ENCODE results near the gene KCNT2.
"Not testable (repeated sequence)": the region's sequence is repeated elsewhere in the genome, so short reads cannot be mapped to it uniquely, and the experiment has no call there.

Gene KCNT2

GRCh38 chr1:196513821-196514220 lies 94.4 kb downstream of the KCNT2 start:
- no peak for DNase-seq (ENCODE audit: low spot score)

- DNase-seq (ENCODE audit: low spot score), result no peak
Observed at GRCh38 chr1:196510451-196510850, 97.8 kb downstream of the KCNT2 start.

- not testable (repeated sequence) for DNase-seq (ENCODE audit: low spot score)
Observed at GRCh38 chr1:196504224-196504623, 104.0 kb downstream of the KCNT2 start.

GRCh38 chr1:196502437-196502836 lies 105.8 kb downstream of the KCNT2 start:
- no peak for DNase-seq (ENCODE audit: low spot score)

DNA sequence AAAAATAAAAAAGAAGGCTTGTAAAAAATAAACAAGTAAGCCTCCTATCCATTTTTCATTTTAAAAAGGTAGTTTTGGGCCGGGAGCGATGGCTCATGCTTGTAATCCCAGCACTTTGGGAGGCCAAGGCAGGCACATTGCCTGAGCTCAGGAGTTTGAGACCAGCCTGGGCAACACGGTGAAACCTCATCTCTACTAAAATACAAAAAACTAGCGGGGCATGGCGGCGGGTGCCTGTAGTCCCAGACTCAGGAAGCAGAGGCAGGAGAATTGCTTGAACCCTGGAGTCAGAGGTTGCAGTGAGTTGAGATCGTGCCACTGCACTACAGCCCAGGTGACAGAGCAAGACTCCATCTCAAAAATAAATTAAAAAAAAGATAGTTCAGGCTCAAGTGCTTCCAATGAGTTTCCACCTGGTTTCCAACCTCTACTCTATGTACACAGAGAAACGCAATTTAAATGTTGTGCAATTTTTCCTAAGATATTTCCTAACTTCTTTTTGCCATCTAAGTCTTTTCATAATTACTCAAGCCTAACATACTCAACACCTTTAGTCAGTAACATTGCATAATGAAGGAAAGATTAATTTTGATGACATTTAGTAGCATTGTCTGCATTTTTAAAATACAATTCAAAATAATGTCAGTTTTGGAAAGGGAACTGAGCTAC lies 106.3 kb downstream of the KCNT2 start:
- no peak for DNase-seq (ENCODE audit: low spot score)

DNA sequence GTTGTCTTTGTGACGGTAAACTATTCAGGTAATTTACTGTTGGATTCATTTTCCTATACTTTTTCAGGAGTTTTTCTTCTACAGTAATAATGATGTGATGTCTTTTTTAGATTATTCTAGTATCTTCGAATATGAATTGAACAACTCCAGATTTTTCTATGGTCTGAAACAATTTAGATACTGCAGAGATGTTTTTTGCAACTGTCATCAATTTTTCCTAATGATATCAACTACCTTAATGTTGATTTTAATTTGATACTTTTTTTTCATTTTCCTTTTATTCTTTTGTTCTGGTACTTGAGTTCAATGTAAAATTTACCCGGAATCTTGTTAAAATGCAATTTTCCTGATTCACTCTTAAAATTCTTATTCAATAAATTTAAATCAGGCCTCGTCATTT lies 110.4 kb downstream of the KCNT2 start:
- DNase-seq (ENCODE audit: low spot score), result no peak

- no peak for DNase-seq (ENCODE audit: low spot score)
Observed at GRCh38 chr1:196494766-196495165, 113.5 kb downstream of the KCNT2 start.

GRCh38 chr1:196493881-196494280 lies 114.4 kb downstream of the KCNT2 start:
- DNase-seq (ENCODE audit: low spot score), result no peak

DNA sequence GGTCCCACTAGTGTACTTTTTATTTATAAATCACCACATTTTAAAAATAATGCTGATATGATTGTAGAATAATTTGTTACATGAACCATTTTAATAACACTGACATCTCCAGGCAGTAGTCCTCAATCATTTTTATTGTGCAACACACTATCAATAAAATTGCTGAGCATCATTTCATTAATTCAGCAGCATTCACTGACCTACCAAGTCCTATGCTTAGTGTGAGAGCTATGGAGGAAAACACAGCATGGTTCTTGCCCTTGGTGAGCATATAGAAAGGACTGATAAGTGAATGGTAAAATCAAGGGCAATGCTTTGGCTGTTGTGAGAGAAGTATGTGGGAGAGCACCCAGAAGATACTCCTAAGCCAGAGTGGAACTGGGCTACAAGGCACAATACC lies 119.7 kb downstream of the KCNT2 start:
- no peak for DNase-seq (ENCODE audit: low spot score)

DNA sequence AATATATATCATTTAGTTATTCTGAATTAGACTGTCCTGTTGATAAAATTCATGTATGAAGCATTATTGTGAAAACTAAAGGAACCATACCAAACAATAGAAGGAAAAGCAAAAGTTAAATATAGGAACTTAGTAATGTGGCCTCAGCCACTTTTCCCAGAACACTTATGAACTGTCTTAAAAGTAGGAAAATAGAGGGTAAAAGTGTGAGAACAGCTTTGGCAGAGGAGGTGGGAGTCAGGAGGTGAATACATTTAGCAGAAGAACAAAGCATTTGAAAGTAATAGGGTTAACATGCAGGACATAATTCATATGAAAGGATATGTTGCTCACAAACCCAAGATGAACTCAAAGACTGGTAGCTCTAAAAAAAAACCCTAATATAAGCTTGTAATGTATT lies 121.9 kb downstream of the KCNT2 start:
- no peak for DNase-seq (ENCODE audit: low spot score)

DNA sequence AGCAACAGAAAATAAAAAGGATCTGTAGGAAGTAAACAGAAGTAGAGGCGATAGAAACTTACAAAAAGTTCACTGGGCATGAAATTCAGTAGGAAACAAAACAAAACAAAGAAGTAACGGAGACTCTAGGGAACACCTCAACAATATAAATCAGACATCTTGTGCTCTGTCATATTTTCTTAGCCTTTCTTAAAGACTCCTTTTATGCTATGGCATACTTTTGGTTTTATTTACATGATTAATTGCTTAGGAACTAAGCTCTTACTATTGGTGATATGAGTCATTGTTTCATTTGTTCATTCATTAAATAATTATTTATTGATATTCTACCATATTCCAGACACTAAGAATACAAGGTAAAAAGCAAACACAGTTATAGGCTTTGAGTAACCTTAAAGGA lies 126.6 kb downstream of the KCNT2 start:
- DNase-seq (ENCODE audit: low spot score), result no peak

GRCh38 chr1:196477262-196477661 lies 131.0 kb downstream of the KCNT2 start:
- no peak for DNase-seq (ENCODE audit: low spot score)

DNA sequence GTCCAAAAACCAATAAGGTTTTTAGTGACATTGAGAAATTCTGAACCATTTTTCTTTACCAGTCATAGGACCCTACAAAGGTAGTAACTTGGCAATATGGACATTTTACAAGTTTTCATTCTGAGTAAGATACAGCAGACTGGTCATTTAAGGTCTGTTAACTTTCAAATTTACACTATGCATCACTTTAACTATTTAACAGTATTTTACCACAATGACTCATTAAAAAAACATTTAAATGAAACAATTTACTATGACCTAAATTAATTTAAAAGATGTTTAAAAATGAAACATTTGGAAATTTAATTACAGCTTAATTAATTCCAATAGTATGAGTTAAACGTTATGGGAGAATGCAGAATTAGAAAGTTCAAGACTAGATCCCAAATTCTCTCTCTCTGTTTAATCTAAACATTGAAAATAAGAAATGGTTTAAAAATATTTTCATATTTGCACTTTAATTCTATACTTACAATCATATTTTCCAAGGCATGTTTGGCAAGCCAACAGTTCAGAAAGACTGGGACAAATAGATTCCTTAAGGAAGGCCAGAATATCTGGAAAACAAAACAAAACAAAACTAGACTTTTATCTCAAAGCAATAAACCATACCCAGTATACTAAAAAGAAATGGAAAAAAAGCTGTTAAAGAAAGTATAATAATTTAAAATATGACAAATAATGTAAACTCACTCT lies 140.9 kb downstream of the KCNT2 start:
- no peak for DNase-seq (ENCODE audit: low spot score)

DNA sequence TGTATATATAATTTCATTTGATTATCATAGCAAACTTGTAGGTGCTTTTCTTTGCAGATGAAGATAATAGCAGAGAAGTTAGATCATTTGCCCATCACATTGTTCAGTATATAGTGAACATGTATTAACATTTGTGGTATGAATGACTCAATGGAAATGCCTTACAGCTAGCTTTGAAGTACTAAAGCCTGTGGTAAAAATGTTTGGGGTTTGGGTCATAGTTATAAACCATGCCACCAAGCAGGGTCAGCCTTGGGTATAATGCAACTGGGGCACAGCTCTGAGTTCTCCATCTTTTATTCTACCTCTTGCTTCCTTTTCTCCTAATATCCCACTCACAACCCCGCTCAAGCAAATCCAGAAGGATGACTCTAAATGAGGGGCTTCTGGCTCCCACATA lies 141.6 kb downstream of the KCNT2 start:
- no peak for DNase-seq (ENCODE audit: low spot score)

DNA sequence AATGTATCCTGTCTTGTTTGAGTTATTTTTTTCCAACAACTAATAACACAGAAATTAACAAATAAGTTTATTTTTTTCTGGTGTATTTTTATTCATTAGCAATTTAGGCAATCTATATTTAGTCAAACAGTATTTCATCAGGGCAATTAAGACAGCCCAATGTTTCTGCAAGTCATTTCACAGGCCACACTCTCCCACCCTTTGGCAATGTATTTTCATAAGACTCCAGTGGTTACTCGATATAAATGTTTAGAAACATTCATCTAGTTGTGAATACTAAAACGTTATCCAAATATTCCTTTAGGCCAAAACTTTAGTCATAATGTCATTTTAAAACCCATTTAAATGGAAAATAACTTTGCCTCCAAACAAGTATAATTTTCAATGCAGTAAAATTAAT lies 142.1 kb downstream of the KCNT2 start:
- DNase-seq (ENCODE audit: low spot score), result no peak

DNA sequence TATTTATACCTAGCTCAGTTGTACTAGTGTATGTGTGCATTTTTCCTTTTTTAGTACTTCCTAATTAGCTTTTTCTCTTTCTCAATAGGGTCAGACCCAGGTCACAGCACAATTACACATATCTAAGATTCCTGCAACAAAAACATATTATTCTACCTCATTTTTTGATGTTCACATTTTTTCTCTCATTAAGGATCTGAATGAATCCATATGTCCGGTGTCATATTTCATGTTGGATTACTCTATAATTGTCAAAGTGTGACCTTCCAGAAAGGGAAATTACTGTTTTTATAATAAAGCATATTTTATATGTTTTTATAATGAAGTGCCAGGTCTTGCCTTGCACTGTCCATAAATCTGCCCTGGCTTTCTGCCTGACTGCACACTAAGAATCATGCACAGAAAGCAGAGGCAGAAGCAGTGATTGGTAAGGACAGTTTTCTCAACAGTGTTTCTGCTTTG lies 143.7 kb downstream of the KCNT2 start:
- DNase-seq (ENCODE audit: low spot score), result no peak

- DNase-seq (ENCODE audit: low spot score), result no peak
Observed at GRCh38 chr1:196462086-196462485, 146.2 kb downstream of the KCNT2 start.

DNA sequence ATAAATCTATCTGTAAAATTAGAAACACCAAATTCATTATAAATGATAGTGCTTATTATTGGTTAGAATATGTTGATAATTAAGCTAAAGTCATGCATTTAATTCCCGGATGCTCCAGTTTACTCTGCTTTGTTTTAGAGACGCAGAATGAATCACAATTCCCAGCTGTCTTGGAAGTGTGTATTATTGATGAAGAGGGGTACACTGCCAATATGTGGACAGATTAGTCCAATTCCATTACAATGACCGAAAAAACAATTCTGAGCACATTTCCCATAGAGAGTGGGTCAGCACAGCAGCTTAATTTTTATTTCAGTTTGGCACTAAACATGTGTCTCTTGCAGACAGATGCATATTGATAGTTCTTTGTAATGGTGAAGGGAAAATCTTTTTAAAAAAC lies 146.7 kb downstream of the KCNT2 start:
- DNase-seq (ENCODE audit: low spot score), result no peak

GRCh38 chr1:196459383-196459782 lies 148.9 kb downstream of the KCNT2 start:
- no peak for DNase-seq (ENCODE audit: low spot score)

DNA sequence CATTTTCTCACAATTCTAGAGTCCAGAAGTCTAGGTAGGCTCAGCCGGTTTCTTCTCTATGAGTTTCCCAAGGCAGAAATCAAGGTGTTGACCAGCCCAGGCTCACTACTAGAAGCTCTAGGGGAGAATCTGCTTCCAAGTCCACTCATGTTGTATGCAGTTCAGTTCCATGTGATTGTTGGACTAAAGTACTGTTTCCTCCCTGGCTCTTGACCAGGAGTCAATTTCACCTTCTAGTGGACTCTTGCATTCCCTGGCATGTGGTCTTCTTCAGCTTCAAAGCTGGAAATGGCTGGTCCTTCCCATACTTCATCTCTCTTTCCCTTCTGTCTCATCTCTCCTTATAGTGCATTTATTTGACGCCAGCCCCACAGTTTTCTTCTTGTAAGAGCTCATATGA lies 153.4 kb downstream of the KCNT2 start:
- no peak for DNase-seq (ENCODE audit: low spot score)

GRCh38 chr1:196451103-196451502 lies 157.1 kb downstream of the KCNT2 start:
- no peak for DNase-seq (ENCODE audit: low spot score)

GRCh38 chr1:196450143-196451095 lies 157.8 kb downstream of the KCNT2 start:
- no peak for DNase-seq (ENCODE audit: low spot score)

GRCh38 chr1:196449460-196449859 lies 158.8 kb downstream of the KCNT2 start:
- DNase-seq (ENCODE audit: low spot score), result no peak
